HG03575 (cell line): ENCODE data around the gene MARCHF7.
"Not testable (repeated sequence)": the region's sequence is repeated elsewhere in the genome, so short reads cannot be mapped to it uniquely, and the experiment has no call there.

Source experiments
- ATAC-seq: cut with Tn5 transposase; IDR thresholded peaks from one replicate; pipeline ENCODE4 v1.9.1; 2021; ENCODE audit not compliant: unreplicated experiment, insufficient number of reproducible peaks, low FRiP score; ENCODE audit errors: extremely low read depth

The MARCHF7 gene

GRCh38 chr2:159715451-159715850 is 3.1 kb downstream of the MARCHF7 start:
- no peak for ATAC-seq

DNA sequence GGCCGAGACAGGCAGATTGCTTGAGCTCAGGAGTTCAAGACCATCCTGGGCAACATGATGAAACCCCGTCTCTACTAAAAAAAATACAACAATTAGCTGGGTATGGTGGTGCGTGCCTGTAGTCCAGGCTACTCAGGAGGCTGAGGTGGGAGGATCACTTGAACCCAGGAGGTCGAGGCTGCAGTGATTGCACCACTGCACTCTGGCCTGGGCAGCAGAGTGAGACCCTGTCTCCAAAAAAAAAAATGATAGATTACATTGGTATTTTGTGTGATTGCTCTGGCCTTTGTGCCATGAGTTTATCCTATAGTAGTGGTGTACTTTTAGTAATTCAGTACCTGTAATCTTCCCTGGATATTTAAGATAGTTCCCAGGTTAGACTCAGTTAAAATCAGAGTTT is 4.1 kb downstream of the MARCHF7 start:
- ATAC-seq, result not testable (repeated sequence)

GRCh38 chr2:159716857-159717256 is 4.6 kb downstream of the MARCHF7 start:
- ATAC-seq, result no peak

DNA sequence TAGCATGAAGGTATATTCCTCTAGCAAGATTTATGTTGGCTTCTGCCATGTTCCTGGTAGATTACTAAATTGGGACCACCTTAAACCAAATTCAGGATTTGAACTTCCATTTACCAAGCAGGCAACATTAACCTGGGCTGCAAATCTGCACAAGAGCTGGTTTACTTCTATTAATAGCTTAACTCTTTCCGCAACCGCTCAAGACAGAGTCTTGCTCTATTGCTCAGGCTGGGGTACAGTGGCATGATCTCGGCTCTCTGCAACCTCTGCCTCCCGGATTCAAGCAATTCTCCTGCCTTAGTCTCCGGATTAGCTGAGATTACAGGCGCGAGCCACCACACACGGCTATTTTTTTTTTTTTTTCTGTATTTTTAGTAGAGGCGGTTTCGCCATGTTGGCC is 8.4 kb downstream of the MARCHF7 start:
- ATAC-seq, result no peak

DNA sequence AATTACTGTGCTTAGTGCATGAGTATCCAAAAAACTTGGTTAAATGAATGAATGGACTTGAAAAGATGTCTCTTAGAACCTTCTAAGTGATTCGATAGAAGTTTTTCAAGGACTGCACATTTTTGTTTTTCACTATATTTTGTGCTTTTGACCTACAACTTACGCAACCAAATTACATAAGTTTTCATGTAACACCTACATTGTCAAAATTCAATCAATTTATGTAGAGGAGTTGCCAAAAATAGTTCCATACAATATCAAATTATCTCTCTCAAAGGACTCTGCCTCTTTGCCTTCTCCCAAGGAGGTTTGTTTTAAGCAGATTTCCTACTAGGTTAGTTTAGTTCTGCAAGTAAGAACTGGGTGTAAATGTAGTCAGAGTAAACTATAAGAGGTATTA is 10.3 kb downstream of the MARCHF7 start:
- no peak for ATAC-seq

GRCh38 chr2:159724795-159725572 is 12.7 kb downstream of the MARCHF7 start:
- ATAC-seq, result not testable (repeated sequence)

- no peak for ATAC-seq
Measured at GRCh38 chr2:159725713-159726112, 13.4 kb downstream of the MARCHF7 start.

DNA sequence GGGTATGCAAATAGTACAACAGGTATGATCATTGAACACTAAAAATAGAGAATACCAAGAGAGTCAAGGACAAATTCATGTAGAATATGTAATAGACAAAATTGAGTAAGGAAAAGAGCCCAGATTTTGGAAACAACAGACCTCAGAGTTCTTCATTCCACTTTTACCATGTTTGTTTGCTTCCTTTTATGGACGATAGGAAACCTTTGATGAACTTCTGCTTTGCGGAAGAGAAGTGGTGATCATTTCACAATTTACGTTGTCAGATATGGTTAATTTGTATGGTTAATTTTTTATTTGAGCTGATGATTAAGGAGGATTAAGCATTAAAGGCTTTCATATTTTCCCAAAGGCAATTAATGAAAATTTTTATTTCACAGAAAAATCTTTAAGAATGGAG is 16.3 kb downstream of the MARCHF7 start:
- ATAC-seq, result no peak

DNA sequence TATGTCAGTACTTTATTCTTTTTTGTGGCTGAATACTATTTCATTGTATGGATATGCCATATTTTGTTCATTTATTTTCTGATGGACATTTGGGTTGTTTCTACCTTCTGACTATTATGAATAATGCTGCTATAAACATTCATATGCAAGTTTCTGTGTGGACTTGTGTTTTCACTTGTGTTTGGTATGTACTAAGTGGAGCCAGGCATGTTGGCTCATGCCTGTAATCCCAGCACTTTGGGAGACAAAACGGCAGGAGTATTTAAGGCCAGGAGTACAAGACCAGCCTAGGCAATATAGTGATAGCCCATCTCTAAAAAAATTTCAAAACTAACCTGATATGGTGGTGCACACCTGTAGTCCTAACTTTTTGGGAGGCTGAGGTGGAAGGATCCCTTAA is 23.3 kb downstream of the MARCHF7 start:
- ATAC-seq, result no peak

- no peak for ATAC-seq
Measured at GRCh38 chr2:159736048-159736447, 23.7 kb downstream of the MARCHF7 start.

DNA sequence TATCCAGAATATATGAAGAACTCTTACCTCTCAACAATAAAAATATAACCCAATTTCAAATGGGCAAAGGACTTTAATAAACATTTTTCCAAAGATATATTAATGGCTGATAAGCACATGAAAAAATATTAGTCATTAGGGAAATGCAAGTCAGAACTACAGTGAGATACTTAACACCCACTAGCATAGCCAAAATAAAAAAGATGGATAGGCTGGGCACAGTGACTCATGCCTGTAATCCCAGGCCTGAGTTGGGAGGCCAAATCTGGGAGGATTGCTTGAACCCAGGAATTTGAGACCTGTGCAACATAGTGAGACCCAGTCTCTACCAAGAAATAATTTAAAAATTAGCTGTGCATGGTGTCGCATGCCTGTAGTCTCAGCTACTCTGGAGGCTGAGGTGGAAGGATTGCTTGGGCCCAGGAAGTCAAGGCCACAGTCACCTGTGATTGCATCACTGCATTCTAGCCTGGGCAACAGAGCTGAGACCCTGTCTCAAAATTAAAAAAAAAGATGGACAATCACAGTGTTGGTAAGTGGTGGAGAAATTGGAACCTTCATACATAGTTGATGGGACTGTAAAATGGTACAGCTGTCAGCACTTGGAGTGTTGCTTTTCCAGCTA is 25.1 kb downstream of the MARCHF7 start:
- no peak for ATAC-seq

DNA sequence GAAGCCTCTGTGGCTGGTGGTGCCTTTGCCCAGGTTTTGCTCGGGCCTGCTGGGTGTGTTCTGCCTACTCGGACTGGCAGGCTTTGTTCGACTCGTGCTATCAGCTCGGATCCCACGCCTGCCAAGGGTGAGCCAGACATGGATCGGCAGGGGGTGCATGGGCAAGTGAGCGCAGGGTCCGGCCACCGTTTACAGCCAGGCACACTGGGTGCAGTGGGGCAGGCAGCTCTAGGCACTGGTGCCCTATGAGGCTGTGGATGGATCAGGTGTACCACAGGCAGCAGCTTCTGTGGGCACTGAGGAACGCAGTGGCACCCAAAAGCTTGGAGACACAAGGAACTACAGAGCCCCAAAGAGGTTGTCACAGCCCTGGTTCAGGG is 25.6 kb downstream of the MARCHF7 start:
- no peak for ATAC-seq

- no peak for ATAC-seq
Measured at GRCh38 chr2:159738509-159739390, 26.4 kb downstream of the MARCHF7 start.

GRCh38 chr2:159742846-159743245 is 30.5 kb downstream of the MARCHF7 start:
- no peak for ATAC-seq

GRCh38 chr2:159744363-159744762 is 32.1 kb downstream of the MARCHF7 start:
- ATAC-seq, result no peak

GRCh38 chr2:159745237-159745636 is 32.9 kb downstream of the MARCHF7 start:
- ATAC-seq, result not testable (repeated sequence)

- no peak for ATAC-seq
Measured at GRCh38 chr2:159748089-159748488, 35.8 kb downstream of the MARCHF7 start.

- no peak for ATAC-seq
Measured at GRCh38 chr2:159750873-159751272, 38.6 kb downstream of the MARCHF7 start.

- ATAC-seq, result no peak
Measured at GRCh38 chr2:159753797-159754196, 41.5 kb downstream of the MARCHF7 start.

- ATAC-seq, result no peak
Measured at GRCh38 chr2:159755014-159755413, 42.7 kb downstream of the MARCHF7 start.
